Heart right ventricle (tissue), 16 donors: ENCODE measurements around the gene KRTAP10-10. TPM values are rescaled to one million over a fixed set of nuclear protein-coding genes. Genes with fewer than 3 reads are reported as not detected.
A peak's percentile ranks its signal among the peaks of the same experiment; 100 is the strongest.
"Not testable (repeated sequence)": the region's sequence is repeated elsewhere in the genome, so short reads cannot be mapped to it uniquely, and the experiment has no call there.

ENCODE experiments used
- ATAC-seq, 8 donors: fragments of 200-7000 bp; cut with Tn5 transposase; one replicate each; pipeline ENCODE4 v1.9.1; 2020; ENCODE audit warnings: mild to moderate bottlenecking in 8 of 8, moderate library complexity in 8 of 8, moderate number of reproducible peaks in 1 of 8
- DNase-seq, 2 donors: peaks; one replicate each; pipeline ENCODE4 v3.0.0-alpha.2; 2020
- H3K27ac ChIP-seq, 10 donors: fragments of 200-600 bp; sonication (generic) in 2 of 10; one replicate each; pipeline versions ENCODE4 v1.5.0 to v1.8.0; 2020 to 2022; ENCODE audit warnings: mild to moderate bottlenecking in 3 of 10
- H3K27me3 ChIP-seq, 7 donors: fragments of 200-600 bp; one replicate each; pipeline ENCODE4 v1.8.0; 2021 to 2022; ENCODE audit warnings: mild to moderate bottlenecking in 2 of 7
- H3K36me3 ChIP-seq, 9 donors: fragments of 200-600 bp; sonication (generic) in 1 of 9; one replicate each; pipeline versions ENCODE4 v1.5.0 to v1.8.0; 2020 to 2022; ENCODE audit warnings: mild to moderate bottlenecking in 2 of 9
- H3K4me1 ChIP-seq, 9 donors: fragments of 200-600 bp; sonication (generic) in 1 of 9; one replicate each; pipeline versions ENCODE4 v1.5.0 to v1.8.0; 2020 to 2022; ENCODE audit warnings: mild to moderate bottlenecking in 4 of 9
- H3K4me3 ChIP-seq, 10 donors: fragments of 200-600 bp; sonication (generic) in 2 of 10; one replicate each; pipeline versions ENCODE4 v1.5.0 to v1.8.0; 2020 to 2022; ENCODE audit warnings: mild to moderate bottlenecking in 7 of 10, moderate library complexity in 2 of 10
- H3K9me3 ChIP-seq, 11 donors: fragments of 200-600 bp in 10 of 11; sonication (generic) in 2 of 11; one replicate each; pipeline versions ENCODE4 v1.5.0 to v1.8.0; 2013 to 2022; ENCODE audit warnings: mild to moderate bottlenecking in 2 of 11, control low read depth in 1 of 11, moderate library complexity in 1 of 11
- CTCF ChIP-seq, 9 donors: fragments of 200-600 bp; sonication (generic) in 2 of 9; IDR thresholded peaks; one replicate each; pipeline versions ENCODE4 v1.5.0 to v1.8.0; 2021 to 2022; ENCODE audit warnings: antibody characterized with exemption in 9 of 9, mild to moderate bottlenecking in 5 of 9, moderate library complexity in 1 of 9
- WGBS, 2 donors: extraction: QIAGEN DNeasy Blood & Tissue Kit; methylation state at CpG; one replicate each; pipeline ENCODE4 v1.1.7; 2013; ENCODE audit warnings: inconsistent platforms in 1 of 2; 5-methylcytosine and 5-hydroxymethylcytosine counted together
- intact Hi-C, 10 donors: fragments of 100-400 bp; cut with DNase I; formaldehyde crosslinking; loops; one replicate each; pipeline versions ENCODE4 v1.11.1 to v1.14.2; 2022
- polyA plus RNA-seq, 2 donors: library from polyadenylated mRNA; stranded (reverse); fragments of 200-250 nt; gene quantifications; one replicate each; pipeline ENCODE4 v1.2.3, GENCODE V29; 2013
- total RNA-seq, 10 donors: library from RNA; stranded (reverse); fragmentation: NEBNext Ultra II Directional in 3 of 10; extraction: Animal tissue kit (Norgen Biotek cat#: 25700) in 3 of 10; gene quantifications; one replicate each; pipeline versions ENCODE4 v1.2.1 to v1.2.4, GENCODE V29; 2021 to 2023
- donor health status: Arrhythmogenic right ventricular cardiomyopathy.
- donor health status: ischemic (EF 13 %, LVEDD 7.1; RV severe dilation, severe dysfunction).
- donor health status: healthy with polysubstance abuse.
- donor health status: DM: no; HTN: yes; CAD: no.
- donor health status: DM: no; HTN: no; CAD: no.
- donor health status: ischemic (EF 25% LVEDD 6.9; RV normal size, moderate dysfunction).
- donor health status: ischemic (EF 25% LVEDD 5.7; RV mildly dilated, moderate dysfunction).
- donor health status: healthy.
- donor health status: DM: yes; HTN: yes; CAD: no.
- donor health status: Ischemic cardiomyopathy.
- donor health status: ischemic (EF 35%, LVEDD 5.7; RV mildly dilated, moderate dysfunction).
- donor health status: nonischemic (EF 11% LVEDD 7.7; RV severe dilation, severe dysfunction).
- donor health status: DM: yes; HTN: yes; CAD: no.
- donor health status: PGD.
- donor health status: ischemic (EF 29% LVEDD 5.4; RV normal size, mild dysfunction).
- donor health status: nonischemic (EF 23%, LVEDD 6.1; RV moderate dilation, normal function).

Gene KRTAP10-10
- total and polyA plus RNA-seq, 12 donors, result not detected

DNA sequence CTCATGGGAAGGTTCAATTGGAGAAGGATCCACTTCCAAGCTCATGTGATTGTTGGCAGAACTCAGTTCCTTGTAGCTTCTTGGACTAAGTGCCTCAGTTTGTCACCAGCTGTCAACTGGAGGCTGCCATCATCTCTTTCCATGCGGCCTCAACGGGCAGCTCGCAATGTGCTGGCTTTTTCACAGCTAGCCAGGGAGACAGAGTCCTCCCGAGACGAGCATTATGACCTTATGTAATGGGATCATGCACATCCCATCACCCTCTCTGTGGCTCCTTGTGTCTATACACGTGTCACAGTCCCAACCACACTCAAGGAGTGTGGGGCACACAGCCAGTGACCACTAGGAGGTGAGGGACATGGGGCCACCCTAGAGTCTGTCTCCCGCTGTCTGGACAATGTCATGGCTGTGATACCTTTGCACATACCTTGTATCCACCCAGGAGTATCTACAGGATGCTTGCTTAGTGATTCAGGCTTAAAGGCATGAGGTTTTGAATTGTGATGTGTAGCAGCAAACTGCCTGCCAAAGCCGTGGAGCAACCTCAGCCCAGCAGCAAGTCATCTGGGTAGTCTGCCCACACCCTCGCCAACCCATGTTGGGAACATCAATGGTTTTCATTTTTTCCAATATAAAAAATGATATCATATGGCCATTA lies 41.0 kb upstream of the KRTAP10-10 start:
- H3K27me3 ChIP-seq, result peaks cover 0 to 59% (median 11%) of the 10 kb centered on the region in 7 donors

DNA sequence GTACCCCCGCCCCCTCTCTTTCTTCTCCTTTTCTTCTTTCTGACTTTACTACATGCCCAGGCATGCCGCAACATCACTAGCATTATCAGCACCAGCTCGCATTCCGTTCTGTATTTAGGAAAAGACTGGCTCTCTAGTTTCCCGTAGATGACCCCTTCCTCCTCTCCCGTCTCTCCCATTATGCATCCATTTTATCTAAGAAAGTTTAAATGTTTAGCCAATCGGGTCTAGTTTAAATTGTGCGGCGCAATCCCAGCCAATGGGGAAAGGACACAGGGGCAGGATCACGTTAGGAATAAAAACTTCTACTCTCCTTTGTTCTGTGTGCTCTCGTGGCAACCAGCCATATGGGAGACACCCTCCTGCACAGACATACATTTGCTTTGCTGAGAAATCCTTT lies 39.1 kb upstream of the KRTAP10-10 start:
- intact Hi-C loops, result no loop called here
- DNase-seq (no peak), ATAC-seq (no peak)
- no peaks in the 10 kb centered on the region for H3K36me3 ChIP-seq
- no peak overlapping the region for H3K27ac ChIP-seq
- no peak overlapping the region for H3K4me3 ChIP-seq
- peaks cover 0 to 4% (median 0%) of the 10 kb centered on the region in 9 donors for H3K4me1 ChIP-seq
- WGBS, 2 donors, result 58% methylated on average over 11 of the region's 11 CpGs
- peaks cover 0 to 61% (median 14%) of the 10 kb centered on the region in 7 donors for H3K27me3 ChIP-seq
- H3K9me3 ChIP-seq, result peaks cover 0 to 10% (median 0%) of the 10 kb centered on the region in 11 donors
- TF ChIP-seq CTCF (IDR thresholded peaks at IDR 0.05), result no peak

More for the DNA sequence above, 41.0 kb upstream of the KRTAP10-10 start:
- Histone ChIP-seq H3K36me3 (no peaks in the 10 kb centered on the region), H3K4me3 (no peak overlapping the region), H3K4me1 (peaks cover 0 to 4% (median 0%) of the 10 kb centered on the region in 9 donors), H3K27ac (no peak overlapping the region), H3K9me3 (peaks cover 0 to 10% (median 0%) of the 10 kb centered on the region in 11 donors)
- ATAC-seq, result no peak
- no peak for DNase-seq
- 75% methylated on average over 9 of the region's 9 CpGs for WGBS, 2 donors
- no peak for TF ChIP-seq CTCF (IDR thresholded peaks at IDR 0.05)
- intact Hi-C loops, result no loop called here

- H3K9me3 ChIP-seq, result peaks cover 0 to 17% (median 0%) of the 10 kb centered on the region in 11 donors
- no peak for TF ChIP-seq CTCF (IDR thresholded peaks at IDR 0.05)
- intact Hi-C loops, result no loop called here
- no peak overlapping the region for H3K27ac ChIP-seq
- H3K4me1 ChIP-seq, result no peaks in the 10 kb centered on the region
- 79 to 83% methylated on average over 8 of the region's 8 CpGs for WGBS, 2 donors
- ATAC-seq, result no peak
- H3K27me3 ChIP-seq, result peaks cover 0 to 61% (median 19%) of the 10 kb centered on the region in 7 donors
- no peak for DNase-seq
- H3K4me3 ChIP-seq, result no peak overlapping the region
- H3K36me3 ChIP-seq, result no peaks in the 10 kb centered on the region
Observed at GRCh38 chr21:44599264-44600029, 37.7 kb upstream of the KRTAP10-10 start.

GRCh38 chr21:44600118-44600978 lies 36.8 kb upstream of the KRTAP10-10 start, which contains the start of gene KRTAP10-7:
Gene KRTAP10-7, plus strand, starts transcription at chr21:44600597. Its CDS starts 25 bp downstream, at chr21:44600622.
- H3K4me1 ChIP-seq, DNase-seq, intact Hi-C loops, H3K27ac ChIP-seq, H3K36me3 ChIP-seq, H3K4me3 ChIP-seq: not testable (repeated sequence)
- ATAC-seq, result peak in 3 of 8 donors; percentile 29 to 58 (median 41)
- Histone ChIP-seq H3K9me3 (peaks cover 0 to 19% (median 0%) of the 10 kb centered on the region in 11 donors), H3K27me3 (peaks cover 0 to 61% (median 18%) of the 10 kb centered on the region in 7 donors)
- 71 to 75% methylated on average over 20 to 23 of the region's 23 CpGs for WGBS, 2 donors

DNA sequence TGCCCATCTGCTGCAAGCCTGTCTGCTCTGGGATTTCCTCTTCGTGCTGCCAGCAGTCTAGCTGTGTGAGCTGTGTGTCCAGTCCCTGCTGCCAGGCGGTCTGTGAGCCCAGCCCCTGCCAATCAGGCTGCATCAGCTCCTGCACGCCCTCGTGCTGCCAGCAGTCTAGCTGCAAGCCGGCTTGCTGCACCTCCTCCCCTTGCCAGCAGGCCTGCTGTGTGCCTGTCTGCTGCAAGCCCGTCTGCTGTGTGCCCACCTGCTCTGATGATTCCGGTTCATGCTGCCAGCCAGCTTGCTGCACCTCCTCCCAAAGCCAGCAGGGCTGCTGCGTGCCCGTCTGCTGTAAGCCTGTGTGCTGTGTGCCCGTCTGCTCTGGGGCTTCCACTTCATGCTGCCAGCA lies 36.1 kb upstream of the KRTAP10-10 start:
- ATAC-seq, result peak in 1 of 8 donors; percentile 22
- H3K27ac ChIP-seq, DNase-seq, H3K4me1 ChIP-seq, intact Hi-C loops, H3K36me3 ChIP-seq, H3K4me3 ChIP-seq: not testable (repeated sequence)
- 72 to 74% methylated on average over 9 to 10 of the region's 10 CpGs for WGBS, 2 donors
- peaks cover 0 to 21% (median 0%) of the 10 kb centered on the region in 11 donors for H3K9me3 ChIP-seq
- H3K27me3 ChIP-seq, result peaks cover 0 to 61% (median 18%) of the 10 kb centered on the region in 7 donors
